GM12878 (cell line): ENCODE data around the gene PPP6R1.

Experiments used
- EP300 ChIP-seq, 2 experiments: fragments of 150-350 bp in 1 of 2; IDR thresholded peaks; 2 replicates each; pipeline ENCODE4 v1.6.1; 2011 to 2012; ENCODE audit warnings: low read depth in 2 of 2, low read length in 2 of 2, borderline replicate concordance in 1 of 2, improper control_type of control experiment in 1 of 2, inconsistent platforms in 1 of 2; ENCODE audit not compliant: control insufficient read depth in 1 of 2
- NBN ChIP-seq: fragments of 450-650 bp; IDR thresholded peaks from 2 replicates; pipeline ENCODE4 v1.6.1; 2016
- NFYB ChIP-seq: IDR thresholded peaks from 2 replicates; pipeline ENCODE4 v1.6.1; 2011; ENCODE audit warnings: low read depth, mild to moderate bottlenecking, low read length, improper control_type of control experiment, moderate library complexity; ENCODE audit not compliant: insufficient read depth
- PAX8 ChIP-seq: fragments of 450-650 bp; IDR thresholded peaks from 2 replicates; pipeline ENCODE4 v1.6.1; 2017; ENCODE audit warnings: mild to moderate bottlenecking, moderate library complexity
- POLR2AphosphoS5 ChIP-seq: IDR thresholded peaks from 2 replicates; pipeline ENCODE4 v1.6.1; 2011; ENCODE audit warnings: mild to moderate bottlenecking, low read length, inconsistent platforms
- RAD21 ChIP-seq: IDR thresholded peaks from 2 replicates; pipeline ENCODE4 v1.6.1; 2011; ENCODE audit warnings: mild to moderate bottlenecking, low read depth, low read length, moderate library complexity; ENCODE audit not compliant: insufficient read depth
- RUNX3 ChIP-seq: IDR thresholded peaks from 2 replicates; pipeline ENCODE4 v1.6.1; 2012; ENCODE audit warnings: low read length, inconsistent platforms
- SIN3A ChIP-seq: IDR thresholded peaks from 2 replicates; pipeline ENCODE4 v1.6.1; 2012; ENCODE audit warnings: low read depth, low read length, improper control_type of control experiment
- YY1 ChIP-seq: IDR thresholded peaks from 2 replicates; pipeline ENCODE4 v1.6.1; 2011; ENCODE audit warnings: low read depth, mild to moderate bottlenecking, low read length
- ZBED1 ChIP-seq: IDR thresholded peaks from 2 replicates; pipeline ENCODE4 v1.6.1; 2016; ENCODE audit warnings: borderline replicate concordance
- TF ChIP-seq, protein P1 (sequence below): fragments of 450-650 bp; IDR thresholded peaks from 2 replicates; pipeline ENCODE4 v1.6.1; 2018; ENCODE audit warnings: borderline replicate concordance, mild to moderate bottlenecking; ENCODE audit not compliant: partially characterized antibody
- TF ChIP-seq, protein P2 (sequence below), 3 experiments: IDR thresholded peaks in 2 of 3; conservative IDR thresholded peaks in 1 of 3; 2 replicates each; pipeline ENCODE4 v1.5.1; 2011; ENCODE audit warnings: low read depth in 3 of 3, low read length in 3 of 3, mild to moderate bottlenecking in 3 of 3, control low read depth in 2 of 3, moderate library complexity in 2 of 3, inconsistent platforms in 1 of 3, mixed read lengths in 1 of 3; ENCODE audit not compliant: control insufficient read depth in 2 of 3, insufficient read depth in 1 of 3; ENCODE audit errors: extremely low read depth in 1 of 3

DNA sequence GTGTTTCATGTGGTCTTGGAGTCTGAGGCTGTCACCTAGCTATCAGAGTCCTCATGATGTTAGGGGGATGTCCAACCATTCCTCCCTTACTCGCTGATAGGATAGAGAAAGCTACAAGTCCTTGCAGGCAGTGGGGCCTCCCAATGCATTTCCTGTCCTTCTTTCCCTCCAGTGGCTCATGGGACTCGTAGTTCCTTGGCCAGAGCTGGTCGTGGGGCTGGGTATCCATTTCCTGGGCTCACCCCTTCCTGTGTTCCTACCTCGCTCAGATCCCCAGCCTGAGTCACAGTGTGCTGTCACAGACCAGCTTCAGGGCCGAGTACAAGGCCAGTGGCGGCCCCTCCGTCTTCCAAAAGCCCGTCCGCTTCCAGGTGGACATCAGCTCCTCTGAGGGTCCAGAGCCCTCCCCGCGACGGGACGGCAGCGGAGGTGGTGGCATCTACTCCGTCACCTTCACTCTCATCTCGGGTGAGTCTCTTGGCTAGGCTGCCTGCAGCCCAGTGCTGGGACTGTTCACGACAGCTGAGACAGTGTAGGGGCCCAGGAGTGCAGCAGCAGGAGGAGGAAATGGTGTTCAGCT is 47.3 kb upstream of the PPP6R1 start:
- no peak for TF ChIP-seq RUNX3
- TF ChIP-seq RAD21, result no peak
- TF ChIP-seq, protein P1, sequence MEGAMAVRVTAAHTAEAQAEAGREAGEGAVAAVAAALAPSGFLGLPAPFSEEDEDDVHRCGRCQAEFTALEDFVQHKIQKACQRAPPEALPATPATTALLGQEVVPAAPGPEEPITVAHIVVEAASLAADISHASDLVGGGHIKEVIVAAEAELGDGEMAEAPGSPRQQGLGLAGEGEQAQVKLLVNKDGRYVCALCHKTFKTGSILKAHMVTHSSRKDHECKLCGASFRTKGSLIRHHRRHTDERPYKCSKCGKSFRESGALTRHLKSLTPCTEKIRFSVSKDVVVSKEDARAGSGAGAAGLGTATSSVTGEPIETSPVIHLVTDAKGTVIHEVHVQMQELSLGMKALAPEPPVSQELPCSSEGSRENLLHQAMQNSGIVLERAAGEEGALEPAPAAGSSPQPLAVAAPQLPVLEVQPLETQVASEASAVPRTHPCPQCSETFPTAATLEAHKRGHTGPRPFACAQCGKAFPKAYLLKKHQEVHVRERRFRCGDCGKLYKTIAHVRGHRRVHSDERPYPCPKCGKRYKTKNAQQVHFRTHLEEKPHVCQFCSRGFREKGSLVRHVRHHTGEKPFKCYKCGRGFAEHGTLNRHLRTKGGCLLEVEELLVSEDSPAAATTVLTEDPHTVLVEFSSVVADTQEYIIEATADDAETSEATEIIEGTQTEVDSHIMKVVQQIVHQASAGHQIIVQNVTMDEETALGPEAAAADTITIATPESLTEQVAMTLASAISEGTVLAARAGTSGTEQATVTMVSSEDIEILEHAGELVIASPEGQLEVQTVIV, result no peak
- TF ChIP-seq PAX8, result no peak
- no peak for TF ChIP-seq EP300 (IDR thresholded peaks at IDR 0.05; ENCODE audit: borderline replicate concordance in 1 of 2, control insufficient read depth in 1 of 2, low read depth in 2 of 2, low read length in 2 of 2)
- no peak for TF ChIP-seq ZBED1
- no peak for TF ChIP-seq POLR2AphosphoS5
- no peak for TF ChIP-seq SIN3A
- TF ChIP-seq NBN, result no peak
- TF ChIP-seq NFYB, result no peak
- no peak for TF ChIP-seq YY1
- TF ChIP-seq, protein P2, sequence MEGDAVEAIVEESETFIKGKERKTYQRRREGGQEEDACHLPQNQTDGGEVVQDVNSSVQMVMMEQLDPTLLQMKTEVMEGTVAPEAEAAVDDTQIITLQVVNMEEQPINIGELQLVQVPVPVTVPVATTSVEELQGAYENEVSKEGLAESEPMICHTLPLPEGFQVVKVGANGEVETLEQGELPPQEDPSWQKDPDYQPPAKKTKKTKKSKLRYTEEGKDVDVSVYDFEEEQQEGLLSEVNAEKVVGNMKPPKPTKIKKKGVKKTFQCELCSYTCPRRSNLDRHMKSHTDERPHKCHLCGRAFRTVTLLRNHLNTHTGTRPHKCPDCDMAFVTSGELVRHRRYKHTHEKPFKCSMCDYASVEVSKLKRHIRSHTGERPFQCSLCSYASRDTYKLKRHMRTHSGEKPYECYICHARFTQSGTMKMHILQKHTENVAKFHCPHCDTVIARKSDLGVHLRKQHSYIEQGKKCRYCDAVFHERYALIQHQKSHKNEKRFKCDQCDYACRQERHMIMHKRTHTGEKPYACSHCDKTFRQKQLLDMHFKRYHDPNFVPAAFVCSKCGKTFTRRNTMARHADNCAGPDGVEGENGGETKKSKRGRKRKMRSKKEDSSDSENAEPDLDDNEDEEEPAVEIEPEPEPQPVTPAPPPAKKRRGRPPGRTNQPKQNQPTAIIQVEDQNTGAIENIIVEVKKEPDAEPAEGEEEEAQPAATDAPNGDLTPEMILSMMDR (IDR thresholded peaks at IDR 0.05 in 2 of 3, conservative IDR thresholded peaks at IDR 0.05 in 1 of 3; ENCODE audit: control insufficient read depth in 2 of 3, extremely low read depth in 1 of 3, insufficient read depth in 1 of 3, low read depth in 3 of 3, low read length in 3 of 3), result no peak
